HG03469 (cell line): Measurements from ENCODE around the gene CHAF1A.

ENCODE experiments used
- ATAC-seq: cut with Tn5 transposase; IDR thresholded peaks from one replicate; pipeline ENCODE4 v1.9.1; 2021; ENCODE audit warnings: mild to moderate bottlenecking, moderate library complexity, moderate number of reproducible peaks; ENCODE audit not compliant: unreplicated experiment

CHAF1A gene

GRCh38 chr19:4431808-4432674 is 29.6 kb downstream of the CHAF1A start:
- ATAC-seq, result no peak

GRCh38 chr19:4432918-4433506 is 30.6 kb downstream of the CHAF1A start:
- ATAC-seq, result no peak

DNA sequence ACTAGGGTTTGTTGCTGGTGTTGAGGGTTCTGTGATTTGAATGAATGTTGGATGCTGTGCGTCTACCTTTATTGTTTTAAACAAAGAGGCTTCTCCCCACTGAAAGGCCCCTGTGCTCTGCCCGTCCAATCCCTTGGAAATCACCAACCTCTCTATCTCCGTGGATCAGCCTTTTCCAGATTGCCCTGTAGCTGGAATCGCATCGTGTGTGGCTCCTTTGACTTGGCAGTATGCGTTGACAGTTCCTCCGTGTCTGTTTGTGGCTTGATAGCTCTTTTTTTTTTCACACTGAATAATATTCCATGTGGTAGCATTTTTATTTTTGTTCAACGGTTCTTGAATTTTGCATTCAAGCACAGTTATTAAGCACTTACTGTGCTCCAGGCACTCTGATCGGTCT is 32.0 kb downstream of the CHAF1A start:
- no peak for ATAC-seq

DNA sequence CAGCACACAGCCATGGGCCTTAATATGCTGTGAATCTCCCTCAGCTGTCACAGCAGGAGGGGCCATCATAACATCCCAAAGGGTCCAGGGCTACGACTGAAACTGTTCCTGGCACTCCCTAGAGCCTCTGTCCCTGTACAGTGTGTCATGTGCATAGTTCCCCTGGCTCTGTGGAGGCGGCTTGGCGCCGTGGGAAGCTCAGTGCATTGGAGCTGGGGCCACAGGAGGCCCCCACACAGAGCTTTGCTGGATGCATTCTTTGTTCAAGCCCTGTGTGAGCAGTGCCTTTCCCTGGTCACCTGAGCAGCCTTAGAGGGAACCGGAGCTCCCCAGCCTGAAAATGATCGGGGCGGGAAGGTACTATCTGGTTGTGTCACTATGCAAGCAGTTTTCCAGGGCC is 33.8 kb downstream of the CHAF1A start:
- ATAC-seq, result no peak

DNA sequence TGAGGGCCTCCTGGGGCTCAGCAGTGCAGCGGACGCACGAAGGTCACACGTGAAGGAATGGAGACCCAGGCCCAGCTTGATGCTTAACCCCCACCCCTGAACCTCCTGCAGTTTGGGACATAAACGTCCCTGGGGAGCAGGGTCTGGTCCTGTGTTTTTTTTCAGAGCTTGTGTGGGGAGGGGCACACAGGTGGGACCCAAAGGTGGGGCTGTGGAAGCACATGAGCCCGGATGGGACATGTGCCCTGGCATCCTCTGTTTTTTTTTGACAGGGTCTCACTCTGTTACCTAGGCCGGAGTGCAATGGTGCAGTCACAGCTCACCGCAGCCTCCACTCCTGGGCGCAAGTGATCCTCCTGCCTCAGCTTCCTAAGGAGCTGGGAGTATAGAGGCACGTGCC is 34.7 kb downstream of the CHAF1A start:
- ATAC-seq, result no peak

DNA sequence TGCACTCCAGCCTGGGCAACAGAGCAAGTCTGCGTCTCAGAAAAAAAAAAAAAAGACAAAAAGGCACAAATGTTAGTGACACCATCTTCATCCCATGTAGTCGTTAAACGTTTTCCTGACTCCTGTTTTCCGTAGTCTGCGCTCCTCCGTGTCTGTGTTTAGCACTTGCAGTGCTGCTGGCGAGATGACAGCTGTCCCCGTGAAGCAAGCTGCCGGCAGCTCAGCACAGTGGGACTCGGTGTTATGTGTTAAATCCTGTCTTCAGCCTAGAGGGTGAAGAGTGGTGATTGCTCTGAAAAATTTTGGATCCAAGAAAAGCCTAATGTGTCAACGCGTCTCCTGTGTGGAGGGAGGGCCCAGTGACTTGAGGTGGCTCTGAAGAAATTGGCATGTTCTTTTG is 36.8 kb downstream of the CHAF1A start:
- ATAC-seq, result no peak

- ATAC-seq, result no peak
Measured at GRCh38 chr19:4441994-4442818, 39.8 kb downstream of the CHAF1A start.

DNA sequence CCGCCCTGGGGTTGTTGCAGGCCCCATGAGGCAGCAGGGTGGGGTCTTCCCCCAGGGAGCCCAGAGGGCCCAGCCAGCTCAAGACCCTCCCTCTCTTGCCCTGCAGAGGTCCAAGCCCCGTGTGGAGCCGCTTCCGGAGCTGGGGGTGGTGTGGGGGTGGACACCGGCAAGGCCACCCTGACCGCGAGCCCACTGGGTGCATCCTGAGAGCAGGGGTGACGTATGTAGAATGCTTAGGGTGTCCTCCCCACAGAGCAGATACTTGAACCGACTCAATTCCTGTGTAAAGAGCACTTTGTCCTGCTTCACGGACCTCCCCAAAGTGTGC is 40.3 kb downstream of the CHAF1A start:
- no peak for ATAC-seq

DNA sequence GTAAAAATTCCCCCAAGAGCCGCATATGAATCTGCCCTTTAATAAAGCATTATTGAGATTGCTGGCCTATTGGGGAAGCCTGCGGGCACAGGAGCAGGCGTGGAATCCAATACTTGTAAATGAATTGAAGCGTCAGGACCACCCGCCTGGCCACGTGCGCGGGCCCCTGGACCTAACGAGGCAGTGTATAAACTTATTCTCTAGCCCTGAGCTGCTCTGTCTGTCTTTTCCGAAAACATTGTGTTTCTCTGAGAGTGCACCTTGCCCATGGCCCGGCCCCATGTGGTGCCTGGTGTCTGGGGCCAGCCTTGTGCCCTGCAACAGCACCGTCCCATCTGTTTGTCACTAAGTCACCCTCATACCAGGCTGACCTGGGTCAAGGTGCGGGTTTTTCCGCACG is 40.7 kb downstream of the CHAF1A start:
- ATAC-seq, result no peak

DNA sequence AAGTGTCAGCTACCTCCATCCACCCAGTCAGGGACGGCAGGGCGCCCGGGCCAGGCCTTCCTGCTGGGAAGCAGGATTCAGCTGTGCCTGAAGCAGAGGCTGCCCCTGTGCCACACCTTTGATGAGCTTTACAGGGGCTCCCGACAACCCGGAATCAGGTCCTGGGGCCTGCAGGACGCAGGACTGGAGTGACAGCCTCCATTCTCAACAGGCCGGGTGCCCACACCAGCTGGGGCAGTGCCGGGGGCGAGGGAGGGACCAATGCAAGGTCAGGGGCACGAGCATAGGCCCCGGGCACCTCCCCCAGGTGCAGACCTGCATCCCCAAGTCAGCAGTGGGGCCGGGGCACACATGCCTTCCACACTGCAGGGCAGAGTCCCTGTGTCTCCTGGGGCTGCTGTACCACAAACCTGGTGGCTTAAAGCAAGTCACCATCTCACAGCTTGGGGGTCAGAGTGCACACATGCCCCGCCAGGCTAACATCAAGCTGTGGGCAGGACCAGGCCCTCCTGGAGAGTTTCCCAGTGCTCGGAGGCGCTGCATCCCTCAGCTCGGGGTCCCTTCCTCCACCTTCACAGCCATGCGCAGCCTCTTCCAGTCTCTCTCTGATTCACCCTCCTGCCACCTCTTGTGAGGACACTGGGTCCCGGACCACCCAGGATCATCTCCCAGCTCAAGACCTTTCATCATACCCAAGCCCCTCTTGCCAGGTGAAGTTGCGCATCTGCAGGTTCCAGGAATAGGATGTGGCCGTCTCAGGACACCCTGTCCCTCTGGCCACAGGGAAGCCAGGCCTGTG is 41.7 kb downstream of the CHAF1A start:
- ATAC-seq, result no peak

GRCh38 chr19:4444765-4445741 is 42.6 kb downstream of the CHAF1A start:
- ATAC-seq, result no peak

- ATAC-seq, result no peak
Measured at GRCh38 chr19:4445963-4446703, 43.7 kb downstream of the CHAF1A start.

- no peak for ATAC-seq
Measured at GRCh38 chr19:4446704-4447200, 44.3 kb downstream of the CHAF1A start.

GRCh38 chr19:4447327-4448146 is 45.1 kb downstream of the CHAF1A start:
- ATAC-seq, result no peak

DNA sequence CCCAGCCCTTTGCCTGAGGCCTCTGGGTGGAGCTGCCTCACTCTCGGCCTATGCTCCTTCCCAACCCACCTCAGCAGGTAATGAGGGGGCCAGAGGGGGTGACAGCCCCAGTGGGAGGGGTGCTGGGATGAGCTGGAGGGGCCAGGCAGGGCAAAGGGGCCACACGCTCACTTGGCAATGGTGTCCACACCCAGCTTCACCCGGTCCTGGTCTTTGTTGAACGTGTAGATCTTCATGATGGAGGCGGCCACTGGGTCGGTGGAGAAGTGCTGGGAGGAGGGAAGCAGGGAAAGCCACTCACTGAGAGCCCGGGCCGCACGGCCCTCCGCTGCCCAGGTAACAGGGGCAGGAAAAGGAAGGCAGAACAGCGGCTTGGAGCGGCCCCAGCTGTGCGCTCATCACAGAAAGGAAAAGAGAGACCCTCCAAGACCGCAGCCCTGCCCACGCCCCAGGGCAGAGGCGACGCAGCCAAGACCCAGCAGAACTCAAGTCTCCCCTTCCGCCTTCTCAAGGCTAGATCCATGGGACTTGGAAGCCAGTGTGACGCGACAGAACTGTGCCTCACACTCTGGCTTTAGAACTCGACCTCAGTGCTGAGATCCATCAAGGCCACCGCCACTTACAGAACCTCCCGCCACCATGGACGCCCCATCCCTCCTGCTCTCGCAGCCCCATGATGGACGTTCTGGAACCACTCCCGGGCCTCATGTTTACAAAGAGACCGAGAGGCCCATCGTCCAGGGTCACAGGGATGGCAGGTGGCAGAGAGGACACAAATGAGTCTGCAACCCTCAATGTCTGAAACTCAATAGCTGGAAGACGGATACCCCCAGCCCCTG is 45.9 kb downstream of the CHAF1A start:
- no peak for ATAC-seq

DNA sequence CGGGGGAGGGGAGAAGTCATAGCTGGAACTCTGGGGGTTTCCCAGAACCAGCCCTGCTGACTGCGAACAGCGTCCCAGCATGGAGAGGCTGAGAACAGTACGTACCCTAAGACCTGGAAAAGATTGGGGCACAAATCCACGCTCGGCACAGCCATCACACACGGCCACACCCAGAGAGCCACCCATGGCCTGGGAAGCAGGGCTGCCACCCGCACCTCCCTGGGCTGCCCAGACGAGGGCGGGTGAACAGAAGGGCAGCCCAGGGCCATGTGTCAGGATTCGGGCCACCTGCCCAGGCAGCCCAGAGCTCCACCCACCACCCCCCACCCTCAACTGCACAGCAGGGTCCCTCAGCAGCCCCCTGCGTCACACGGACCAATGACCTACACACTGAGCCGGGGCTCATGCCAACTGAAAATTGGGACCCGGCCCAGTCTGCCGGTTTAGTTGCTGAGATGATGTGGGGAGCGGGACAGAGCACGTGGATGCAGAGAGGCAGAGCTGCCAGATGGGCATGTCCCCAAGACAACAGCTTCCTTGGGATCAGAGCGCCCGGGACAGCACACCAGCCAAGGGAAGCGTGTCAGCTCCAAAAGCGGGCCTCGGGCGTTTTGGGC is 46.7 kb downstream of the CHAF1A start:
- ATAC-seq, result no peak

DNA sequence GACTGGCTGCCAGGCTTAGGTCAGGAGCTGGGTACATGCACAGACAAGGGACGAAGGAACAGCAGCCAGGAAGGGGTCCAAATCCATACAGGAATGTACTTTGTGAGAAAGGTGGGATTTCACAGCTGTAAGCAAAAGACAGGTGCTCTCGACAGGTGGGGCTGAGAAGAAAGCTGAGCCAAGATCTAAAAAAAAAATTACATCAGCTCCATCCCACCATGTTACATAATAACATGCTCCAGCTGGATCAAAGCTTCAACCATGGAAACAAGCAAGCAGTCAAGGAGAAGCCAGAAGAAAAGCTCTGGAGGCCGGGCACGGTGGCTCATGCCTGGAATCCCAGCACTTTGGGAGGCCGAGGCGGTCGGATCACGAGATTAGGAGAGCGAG is 47.2 kb downstream of the CHAF1A start:
- ATAC-seq, result no peak
